SK-N-SH treated with all-trans-retinoic acid at 6 μM for 48 hours (cell line): ENCODE data around the gene WDR18.

Source experiments
- ARNTL ChIP-seq: fragments of 450-650 bp; formaldehyde crosslinking; IDR thresholded peaks from 2 replicates; pipeline ENCODE4 v1.5.0; 2020; ENCODE audit warnings: low read depth, mild to moderate bottlenecking, moderate library complexity, borderline replicate concordance
- BACH2 ChIP-seq: fragments of 250-450 bp; sonication (Bioruptor Pico); IDR thresholded peaks from 2 replicates; pipeline ENCODE4 v1.9.0; 2021; ENCODE audit warnings: mild to moderate bottlenecking, borderline replicate concordance
- CSDC2 ChIP-seq: fragments of 250-450 bp; sonication (Bioruptor Pico); IDR thresholded peaks from 2 replicates; pipeline ENCODE4 v1.5.0; 2020; ENCODE audit warnings: mild to moderate bottlenecking, moderate library complexity
- OSR1 ChIP-seq: fragments of 250-450 bp; sonication (Bioruptor Pico); IDR thresholded peaks from 2 replicates; pipeline ENCODE4 v1.8.0; 2022; ENCODE audit warnings: moderate library complexity, mild to moderate bottlenecking, inconsistent platforms
- PPARA ChIP-seq: fragments of 250-450 bp; sonication (Bioruptor Pico); IDR thresholded peaks from 2 replicates; pipeline ENCODE4 v1.5.0; 2020; ENCODE audit warnings: mild to moderate bottlenecking, borderline replicate concordance
- RARB ChIP-seq: fragments of 250-450 bp; sonication (Bioruptor Pico); IDR thresholded peaks from 2 replicates; pipeline ENCODE4 v1.8.0; 2021; ENCODE audit warnings: mild to moderate bottlenecking, moderate library complexity
- ZFP3 ChIP-seq: fragments of 250-450 bp; sonication (Bioruptor Pico); IDR thresholded peaks from 2 replicates; pipeline ENCODE4 v1.5.0; 2020; ENCODE audit warnings: mild to moderate bottlenecking, moderate library complexity
- ZFP30 ChIP-seq: fragments of 450-650 bp; formaldehyde crosslinking; IDR thresholded peaks from 2 replicates; pipeline ENCODE4 v1.5.0; 2022; ENCODE audit warnings: mild to moderate bottlenecking, moderate library complexity
- ZNF565 ChIP-seq: fragments of 450-650 bp; formaldehyde crosslinking; conservative IDR thresholded peaks from 2 replicates; pipeline ENCODE4 v1.5.0; 2020; ENCODE audit warnings: low read depth, mild to moderate bottlenecking, moderate library complexity
- TF ChIP-seq, protein P1 (sequence below): fragments of 250-450 bp; sonication (Bioruptor Pico); IDR thresholded peaks from 2 replicates; pipeline ENCODE4 v1.8.0; 2020; ENCODE audit warnings: mild to moderate bottlenecking, moderate library complexity, borderline replicate concordance
- TF ChIP-seq, protein P2 (sequence below): fragments of 250-450 bp; sonication (Bioruptor Pico); IDR thresholded peaks from 2 replicates; pipeline ENCODE4 v1.8.0; 2021; ENCODE audit warnings: low read depth, mild to moderate bottlenecking, moderate library complexity, borderline replicate concordance
- TF ChIP-seq, protein P3 (sequence below): fragments of 250-450 bp; sonication (Bioruptor Pico); IDR thresholded peaks from 2 replicates; pipeline ENCODE4 v1.5.1; 2021; ENCODE audit warnings: mild to moderate bottlenecking, moderate library complexity

- TF ChIP-seq RARB (CRISPR knock-in tag) (peak; percentile 81), ARNTL (CRISPR knock-in tag) (no peak), ZFP30 (CRISPR knock-in tag) (no peak), PPARA (CRISPR knock-in tag) (no peak), ZFP3 (CRISPR knock-in tag) (no peak), BACH2 (CRISPR knock-in tag) (no peak), OSR1 (CRISPR knock-in tag) (no peak), ZNF565 (CRISPR knock-in tag) (no peak), CSDC2 (CRISPR knock-in tag) (peak; percentile 77; the same call in 1 of the 2 replicates)
- TF ChIP-seq, protein P1, sequence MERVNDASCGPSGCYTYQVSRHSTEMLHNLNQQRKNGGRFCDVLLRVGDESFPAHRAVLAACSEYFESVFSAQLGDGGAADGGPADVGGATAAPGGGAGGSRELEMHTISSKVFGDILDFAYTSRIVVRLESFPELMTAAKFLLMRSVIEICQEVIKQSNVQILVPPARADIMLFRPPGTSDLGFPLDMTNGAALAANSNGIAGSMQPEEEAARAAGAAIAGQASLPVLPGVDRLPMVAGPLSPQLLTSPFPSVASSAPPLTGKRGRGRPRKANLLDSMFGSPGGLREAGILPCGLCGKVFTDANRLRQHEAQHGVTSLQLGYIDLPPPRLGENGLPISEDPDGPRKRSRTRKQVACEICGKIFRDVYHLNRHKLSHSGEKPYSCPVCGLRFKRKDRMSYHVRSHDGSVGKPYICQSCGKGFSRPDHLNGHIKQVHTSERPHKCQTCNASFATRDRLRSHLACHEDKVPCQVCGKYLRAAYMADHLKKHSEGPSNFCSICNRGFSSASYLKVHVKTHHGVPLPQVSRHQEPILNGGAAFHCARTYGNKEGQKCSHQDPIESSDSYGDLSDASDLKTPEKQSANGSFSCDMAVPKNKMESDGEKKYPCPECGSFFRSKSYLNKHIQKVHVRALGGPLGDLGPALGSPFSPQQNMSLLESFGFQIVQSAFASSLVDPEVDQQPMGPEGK (CRISPR knock-in tag) = peak; percentile 83; the same call in 1 of the 2 replicates
- TF ChIP-seq, protein P2, sequence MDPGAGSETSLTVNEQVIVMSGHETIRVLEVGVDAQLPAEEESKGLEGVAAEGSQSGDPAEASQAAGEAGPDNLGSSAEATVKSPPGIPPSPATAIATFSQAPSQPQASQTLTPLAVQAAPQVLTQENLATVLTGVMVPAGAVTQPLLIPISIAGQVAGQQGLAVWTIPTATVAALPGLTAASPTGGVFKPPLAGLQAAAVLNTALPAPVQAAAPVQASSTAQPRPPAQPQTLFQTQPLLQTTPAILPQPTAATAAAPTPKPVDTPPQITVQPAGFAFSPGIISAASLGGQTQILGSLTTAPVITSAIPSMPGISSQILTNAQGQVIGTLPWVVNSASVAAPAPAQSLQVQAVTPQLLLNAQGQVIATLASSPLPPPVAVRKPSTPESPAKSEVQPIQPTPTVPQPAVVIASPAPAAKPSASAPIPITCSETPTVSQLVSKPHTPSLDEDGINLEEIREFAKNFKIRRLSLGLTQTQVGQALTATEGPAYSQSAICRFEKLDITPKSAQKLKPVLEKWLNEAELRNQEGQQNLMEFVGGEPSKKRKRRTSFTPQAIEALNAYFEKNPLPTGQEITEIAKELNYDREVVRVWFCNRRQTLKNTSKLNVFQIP (CRISPR knock-in tag) = no peak
- TF ChIP-seq, protein P3, sequence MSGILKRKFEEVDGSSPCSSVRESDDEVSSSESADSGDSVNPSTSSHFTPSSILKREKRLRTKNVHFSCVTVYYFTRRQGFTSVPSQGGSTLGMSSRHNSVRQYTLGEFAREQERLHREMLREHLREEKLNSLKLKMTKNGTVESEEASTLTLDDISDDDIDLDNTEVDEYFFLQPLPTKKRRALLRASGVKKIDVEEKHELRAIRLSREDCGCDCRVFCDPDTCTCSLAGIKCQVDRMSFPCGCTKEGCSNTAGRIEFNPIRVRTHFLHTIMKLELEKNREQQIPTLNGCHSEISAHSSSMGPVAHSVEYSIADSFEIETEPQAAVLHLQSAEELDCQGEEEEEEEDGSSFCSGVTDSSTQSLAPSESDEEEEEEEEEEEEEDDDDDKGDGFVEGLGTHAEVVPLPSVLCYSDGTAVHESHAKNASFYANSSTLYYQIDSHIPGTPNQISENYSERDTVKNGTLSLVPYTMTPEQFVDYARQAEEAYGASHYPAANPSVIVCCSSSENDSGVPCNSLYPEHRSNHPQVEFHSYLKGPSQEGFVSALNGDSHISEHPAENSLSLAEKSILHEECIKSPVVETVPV (CRISPR knock-in tag) = 0 out of 2 replicates have a peak, but pooled peaks have one; percentile 23
These were observed 55.7 kb downstream of the WDR18 start, which contains the start of gene ABCA7 for GRCh38 chr19:1039646-1040475.
